ENCODE data around the gene LYPD6. TPM values are rescaled to one million over a fixed set of nuclear protein-coding genes. Genes with fewer than 3 reads are reported as not detected.

Gene LYPD6
- total RNA-seq, 4 donors from 2014 or later, result 0.31 to 4.0 (median 3.0) TPM

DNA sequence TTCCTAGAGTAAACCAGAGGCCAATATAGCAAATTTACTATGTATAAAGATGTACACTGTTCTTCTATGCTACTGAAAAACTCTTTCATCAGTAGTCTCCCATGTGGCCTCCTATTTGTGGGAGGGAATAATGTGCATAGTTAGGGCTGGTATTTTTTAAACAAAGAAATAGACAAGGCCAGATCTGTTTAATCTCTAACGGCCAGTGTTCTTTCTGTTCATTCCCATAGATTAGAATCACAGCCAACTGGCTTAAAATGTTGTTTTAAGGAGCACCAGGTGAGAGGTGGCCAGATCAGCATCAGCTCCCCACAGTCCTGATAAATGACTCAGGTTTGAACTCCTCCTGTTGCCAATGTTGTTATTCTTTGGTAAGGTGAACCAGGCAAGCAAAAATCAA lies 12.1 kb downstream of the LYPD6 start:
- no peak for ATAC-seq
- 25 to 36% methylated on average over 1 of the region's 1 CpG for WGBS, 2 donors (ENCODE audit: low coverage in 1 of 2)
- Histone ChIP-seq H3K4me1 (no peaks in the 10 kb centered on the region), H3K4me3 (no peak overlapping the region), H3K36me3 (no peaks in the 10 kb centered on the region), H3K27me3 (no peaks in the 10 kb centered on the region), H3K27ac (no peak overlapping the region), H3K9me3 (no peaks in the 10 kb centered on the region)
- TF ChIP-seq POLR2A (IDR thresholded peaks at IDR 0.05) (no peak), CTCF (IDR thresholded peaks at IDR 0.05) (no peak), POLR2AphosphoS5 (IDR thresholded peaks at IDR 0.05) (no peak), EP300 (IDR thresholded peaks at IDR 0.05) (no peak)

GRCh38 chr2:149344105-149344504 lies 13.7 kb downstream of the LYPD6 start:
- Histone ChIP-seq H3K27me3 (no peaks in the 10 kb centered on the region), H3K4me3 (no peak overlapping the region), H3K27ac (no peak overlapping the region), H3K9me3 (no peaks in the 10 kb centered on the region), H3K36me3 (no peaks in the 10 kb centered on the region), H3K4me1 (no peaks in the 10 kb centered on the region)
- WGBS, 2 donors (ENCODE audit: low coverage in 1 of 2), result 79 to 91% methylated on average over 1 to 2 of the region's 2 CpGs
- no peak for ATAC-seq
- no peak for TF ChIP-seq EP300 (IDR thresholded peaks at IDR 0.05)
- no peak for TF ChIP-seq POLR2AphosphoS5 (IDR thresholded peaks at IDR 0.05)
- TF ChIP-seq CTCF (IDR thresholded peaks at IDR 0.05), result no peak

DNA sequence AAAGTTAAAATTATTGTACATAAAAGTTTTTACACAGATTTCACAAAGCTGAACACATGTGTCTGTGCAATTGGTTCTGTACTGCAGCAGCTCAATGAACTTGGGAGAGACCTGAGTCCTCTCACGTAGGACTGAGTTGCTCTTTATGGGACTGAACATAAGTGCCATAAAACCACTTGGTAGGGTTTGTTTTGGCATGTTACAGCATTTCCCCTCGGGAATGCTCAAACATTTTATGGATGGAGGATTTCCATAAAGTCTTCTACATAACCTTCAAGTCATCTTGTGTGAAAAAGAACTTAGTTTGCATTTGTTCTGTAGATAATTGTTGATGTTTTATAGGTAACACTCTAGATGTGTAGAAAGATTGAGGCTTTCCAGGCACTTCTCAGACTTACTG lies 15.9 kb downstream of the LYPD6 start:
- Histone ChIP-seq H3K4me3 (no peak overlapping the region), H3K9me3 (no peaks in the 10 kb centered on the region), H3K27me3 (no peaks in the 10 kb centered on the region), H3K27ac (no peak overlapping the region), H3K4me1 (no peaks in the 10 kb centered on the region), H3K36me3 (no peaks in the 10 kb centered on the region)
- ATAC-seq, result no peak
- TF ChIP-seq CTCF (IDR thresholded peaks at IDR 0.05) (no peak), POLR2AphosphoS5 (IDR thresholded peaks at IDR 0.05) (no peak), EP300 (IDR thresholded peaks at IDR 0.05) (no peak), POLR2A (IDR thresholded peaks at IDR 0.05) (no peak)
- 58 to 82% methylated on average over 2 of the region's 2 CpGs for WGBS, 2 donors (ENCODE audit: low coverage in 1 of 2)

DNA sequence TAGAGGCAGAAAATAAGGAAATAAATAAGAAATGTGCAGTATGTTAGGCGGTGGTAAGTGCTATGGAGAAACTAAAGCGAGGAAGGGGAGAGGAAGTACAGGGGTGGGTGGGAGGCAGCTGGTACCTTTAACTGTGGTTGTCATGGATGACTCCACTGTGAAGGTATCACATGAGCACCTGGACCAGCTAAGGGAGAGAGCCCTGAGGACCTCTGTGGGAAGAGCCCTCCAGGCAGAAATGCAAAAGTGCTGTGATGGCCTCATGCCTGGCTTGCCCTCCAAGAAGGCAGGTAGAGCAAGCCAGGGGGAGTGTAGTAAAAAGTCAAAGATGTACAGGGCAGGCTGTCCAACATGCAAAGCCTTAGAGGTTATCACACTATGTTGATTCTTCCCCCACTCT lies 17.9 kb downstream of the LYPD6 start:
- H3K27me3 ChIP-seq, result no peaks in the 10 kb centered on the region
- H3K36me3 ChIP-seq, result no peaks in the 10 kb centered on the region
- no peak overlapping the region for H3K4me3 ChIP-seq
- 90 to 93% methylated on average over 2 of the region's 2 CpGs for whole genome bisulfite sequencing, 2 donors (ENCODE audit: low coverage in 1 of 2)
- H3K4me1 ChIP-seq, result peaks cover 0 to 7% (median 0%) of the 10 kb centered on the region in 3 donors
- no peaks in the 10 kb centered on the region for H3K9me3 ChIP-seq
- no peak for TF ChIP-seq POLR2A (IDR thresholded peaks at IDR 0.05)
- TF ChIP-seq POLR2AphosphoS5 (IDR thresholded peaks at IDR 0.05), result no peak
- TF ChIP-seq CTCF (IDR thresholded peaks at IDR 0.05), result no peak
- TF ChIP-seq EP300 (IDR thresholded peaks at IDR 0.05), result no peak
- no peak overlapping the region for H3K27ac ChIP-seq
- no peak for ATAC-seq

GRCh38 chr2:149353421-149353820 lies 23.0 kb downstream of the LYPD6 start:
- Histone ChIP-seq H3K9me3 (no peaks in the 10 kb centered on the region), H3K4me1 (peaks cover 0 to 8% (median 0%) of the 10 kb centered on the region in 3 donors), H3K27me3 (no peaks in the 10 kb centered on the region), H3K36me3 (no peaks in the 10 kb centered on the region), H3K4me3 (no peak overlapping the region), H3K27ac (no peak overlapping the region)
- TF ChIP-seq CTCF (IDR thresholded peaks at IDR 0.05) (no peak), POLR2A (IDR thresholded peaks at IDR 0.05) (no peak), POLR2AphosphoS5 (IDR thresholded peaks at IDR 0.05) (no peak), EP300 (IDR thresholded peaks at IDR 0.05) (no peak)
- 45 to 46% methylated on average over 3 of the region's 3 CpGs for WGBS, 2 donors (ENCODE audit: low coverage in 1 of 2)
- ATAC-seq, result no peak

All from gastroesophageal sphincter (tissue), 4 donors.